H1 (cell line): ENCODE data around the gene CUEDC2. TPM values are rescaled to one million over a fixed set of nuclear protein-coding genes. Genes with fewer than 3 reads are reported as not detected.

Experiments
- CTCF ChIA-PET: fragments of 300-600 bp; sonication (Branson Sonifier 250); formaldehyde crosslinking; loops from one replicate; lab custom pipeline; 2021; ENCODE audit not compliant: partially characterized antibody; lab: Charles Lee
- POLR2A ChIA-PET: fragments of 300-600 bp; sonication (Branson Sonifier 250); formaldehyde crosslinking; loops from one replicate; lab custom pipeline; 2021; ENCODE audit warnings: inconsistent platforms; ENCODE audit not compliant: partially characterized antibody; lab: Charles Lee
- DNase-seq, 2 experiments: peaks; one replicate each; pipeline versions ENCODE4 v3.0.0 to v3.0.0-alpha.2; 2010 to 2022; ENCODE audit warnings: low spot score in 2 of 2, low read depth in 1 of 2, mixed read lengths in 1 of 2
- FAIRE-seq: peaks from 2 replicates; lab custom pipeline; 2011; peaks lifted over from hg19 to GRCh38; lab: Jason Lieb, UNC
- H2AFZ ChIP-seq: 2 replicates; pipeline ENCODE4 v1.8.1; 2012; ENCODE audit warnings: low read length, inconsistent platforms
- H2AK5ac ChIP-seq: 2 replicates; pipeline ENCODE4 v1.6.1; 2013; ENCODE audit warnings: low read depth, low read length
- H2BK120ac ChIP-seq: replicated peaks from 2 replicates; pipeline ENCODE3; 2013; ENCODE audit warnings: low read depth, low read length, inconsistent platforms
- H2BK12ac ChIP-seq: 2 replicates; pipeline ENCODE4 v1.6.1; 2013; ENCODE audit warnings: low read depth, low read length
- H2BK15ac ChIP-seq: 2 replicates; pipeline ENCODE4 v1.6.1; 2013; ENCODE audit warnings: low read length
- H2BK20ac ChIP-seq: 2 replicates; pipeline ENCODE4 v1.6.1; 2013; ENCODE audit warnings: low read length
- H2BK5ac ChIP-seq: 2 replicates; pipeline ENCODE4 v1.6.1; 2013; ENCODE audit warnings: low read depth, low read length
- H3K14ac ChIP-seq: 2 replicates; pipeline ENCODE4 v1.6.1; 2013; ENCODE audit warnings: inconsistent platforms; ENCODE audit not compliant: insufficient read length
- H3K18ac ChIP-seq: 2 replicates; pipeline ENCODE4 v1.6.1; 2013; ENCODE audit warnings: low read length; ENCODE audit errors: extremely low read depth
- H3K23ac ChIP-seq: 2 replicates; pipeline ENCODE4 v1.6.1; 2013; ENCODE audit warnings: inconsistent platforms; ENCODE audit not compliant: insufficient read length
- H3K23me2 ChIP-seq: 2 replicates; pipeline ENCODE4 v1.6.1; 2013; ENCODE audit warnings: low read depth, low read length
- H3K27ac ChIP-seq: 2 replicates; pipeline ENCODE4 v1.6.1; 2011; ENCODE audit warnings: low read depth, low read length, inconsistent platforms
- H3K27me3 ChIP-seq, 4 experiments: replicated peaks in 1 of 4; 1 replicate in 1 of 4; 2 replicates in 3 of 4; pipeline versions ENCODE4 v1.6.1 to v1.8.1; 2011 to 2013; ENCODE audit warnings: low read length in 3 of 4, mild to moderate bottlenecking in 3 of 4, inconsistent platforms in 2 of 4, mixed read lengths in 2 of 4, moderate library complexity in 1 of 4; ENCODE audit not compliant: control insufficient read depth in 3 of 4, insufficient read depth in 3 of 4; ENCODE audit errors: extremely low read depth in 1 of 4
- H3K36me3 ChIP-seq, 4 experiments: 2 replicates each; pipeline versions ENCODE4 v1.6.1 to v1.8.1; 2011 to 2013; ENCODE audit warnings: mild to moderate bottlenecking in 4 of 4, low read length in 3 of 4, moderate library complexity in 2 of 4, control low read depth in 1 of 4, inconsistent platforms in 1 of 4; ENCODE audit not compliant: insufficient read depth in 4 of 4, control insufficient read depth in 2 of 4
- H3K4ac ChIP-seq: replicated peaks from 2 replicates; pipeline ENCODE3; 2013; ENCODE audit warnings: low read length, low read depth, mixed read lengths, inconsistent platforms; ENCODE audit not compliant: insufficient read length
- H3K4me1 ChIP-seq, 4 experiments: replicated peaks in 1 of 4; 1 replicate in 1 of 4; 2 replicates in 3 of 4; pipeline versions ENCODE4 v1.6.1 to v1.8.1; 2011 to 2013; ENCODE audit warnings: low read length in 3 of 4, inconsistent platforms in 2 of 4, mixed read lengths in 1 of 4; ENCODE audit not compliant: insufficient read depth in 4 of 4, control insufficient read depth in 3 of 4
- H3K4me2 ChIP-seq, 2 experiments: 2 replicates each; pipeline versions ENCODE4 v1.6.1 to v1.8.1; 2011 to 2013; ENCODE audit warnings: low read depth in 2 of 2, low read length in 2 of 2, control low read depth in 1 of 2, inconsistent platforms in 1 of 2, mild to moderate bottlenecking in 1 of 2; ENCODE audit not compliant: insufficient read depth in 1 of 2
- H3K4me3 ChIP-seq, 4 experiments: fragments of 200-600, 300-600 bp in 1 of 4; sonication (generic), shearing (Covaris generic), sonication (Bioruptor Twin) in 1 of 4; 2 replicates each; pipeline versions ENCODE4 v1.5.1 to v1.8.1; 2011 to 2016; ENCODE audit warnings: low read length in 4 of 4, low read depth in 3 of 4, control low read depth in 2 of 4, inconsistent platforms in 2 of 4, mild to moderate bottlenecking in 2 of 4, mixed read lengths in 1 of 4, moderate library complexity in 1 of 4; ENCODE audit not compliant: insufficient read depth in 2 of 4; ENCODE audit errors: extremely low read depth in 1 of 4
- H3K56ac ChIP-seq: replicated peaks from 2 replicates; pipeline ENCODE3; 2013; ENCODE audit warnings: low read depth, mild to moderate bottlenecking, mixed read lengths, low read length, inconsistent platforms; ENCODE audit not compliant: insufficient read length
- H3K79me1 ChIP-seq: 2 replicates; pipeline ENCODE4 v1.6.1; 2013; ENCODE audit warnings: low read depth, low read length, control low read depth
- H3K79me2 ChIP-seq, 2 experiments: 2 replicates each; pipeline versions ENCODE4 v1.6.1 to v1.8.1; 2012 to 2013; ENCODE audit warnings: low read length in 2 of 2, mild to moderate bottlenecking in 2 of 2, inconsistent platforms in 1 of 2; ENCODE audit not compliant: insufficient read depth in 2 of 2, control insufficient read depth in 1 of 2
- H3K9ac ChIP-seq, 4 experiments: replicated peaks in 1 of 4; 1 replicate in 1 of 4; 2 replicates in 3 of 4; pipeline versions ENCODE4 v1.6.1 to v1.8.1; 2011 to 2013; ENCODE audit warnings: low read depth in 3 of 4, low read length in 3 of 4, control low read depth in 2 of 4, mild to moderate bottlenecking in 2 of 4, moderate library complexity in 2 of 4, inconsistent platforms in 1 of 4; ENCODE audit errors: extremely low read depth in 1 of 4
- H3K9me3 ChIP-seq, 2 experiments: 2 replicates each; pipeline versions ENCODE4 v1.6.1 to v1.8.1; 2012 to 2013; ENCODE audit warnings: mild to moderate bottlenecking in 2 of 2, moderate library complexity in 2 of 2, control low read depth in 1 of 2, inconsistent platforms in 1 of 2, low read depth in 1 of 2, low read length in 1 of 2, mixed read lengths in 1 of 2; ENCODE audit not compliant: insufficient read depth in 2 of 2
- H4K20me1 ChIP-seq, 2 experiments: replicated peaks in 1 of 2; 2 replicates each; pipeline versions ENCODE3 to v1.8.1; 2011 to 2013; ENCODE audit warnings: inconsistent platforms in 2 of 2, low read length in 2 of 2, mild to moderate bottlenecking in 1 of 2; ENCODE audit not compliant: insufficient read depth in 2 of 2, control insufficient read depth in 1 of 2
- H4K5ac ChIP-seq: 2 replicates; pipeline ENCODE4 v1.6.1; 2013; ENCODE audit warnings: low read length, low read depth, mixed read lengths, inconsistent platforms; ENCODE audit not compliant: insufficient read length
- H4K8ac ChIP-seq: 2 replicates; pipeline ENCODE4 v1.8.0; 2013; ENCODE audit warnings: mild to moderate bottlenecking, moderate library complexity, low read length, inconsistent platforms; ENCODE audit not compliant: insufficient read depth; ENCODE audit errors: extremely low read depth
- H4K91ac ChIP-seq: replicated peaks from 2 replicates; pipeline ENCODE3; 2013; ENCODE audit warnings: low read length, mixed read lengths, inconsistent platforms; ENCODE audit not compliant: insufficient read length
- GTF2F1 ChIP-seq: IDR thresholded peaks from 2 replicates; pipeline ENCODE4 v1.6.1; 2012; ENCODE audit warnings: low read depth, low read length, improper control_type of control experiment, borderline replicate concordance
- POLR2AphosphoS5 ChIP-seq: IDR thresholded peaks from 2 replicates; pipeline ENCODE4 v1.6.1; 2011; ENCODE audit warnings: low read depth, low read length
- RAD21 ChIP-seq, 2 experiments: IDR thresholded peaks in 1 of 2; conservative IDR thresholded peaks in 1 of 2; 2 replicates each; pipeline ENCODE4 v1.6.1; 2011; ENCODE audit warnings: low read depth in 2 of 2, low read length in 2 of 2, improper control_type of control experiment in 1 of 2, inconsistent platforms in 1 of 2, mild to moderate bottlenecking in 1 of 2, moderate library complexity in 1 of 2
- WGBS, 2 experiments: shearing (Covaris generic) in 1 of 2; methylation state at CpG; one replicate each; pipeline versions ENCODE4 v1.1.6 to v1.1.7; 2013 to 2015; ENCODE audit warnings: low lambda C conversion rate in 2 of 2, mixed read lengths in 2 of 2, inconsistent platforms in 1 of 2, low coverage in 1 of 2, missing lambda C conversion rate in 1 of 2; ENCODE audit not compliant: insufficient replicate concordance in 2 of 2, insufficient coverage in 1 of 2, insufficient read length in 1 of 2; ENCODE audit errors: extremely low coverage in 1 of 2, missing lambda C conversion rate in 1 of 2; 5-methylcytosine and 5-hydroxymethylcytosine counted together
- polyA plus RNA-seq, 7 experiments: library from polyadenylated mRNA; depleted of rRNA in 3 of 7; stranded (reverse) in 5 of 7; unstranded in 2 of 7; fragments of >200 nt in 5 of 7; fragments of 200-250 nt in 2 of 7; gene quantifications; 1 replicate in 5 of 7; 2 replicates in 1 of 7; 4 replicates in 1 of 7; pipeline versions ENCODE4 v1.2.1 to v1.2.3, GENCODE V29; 2011 to 2013; ENCODE audit warnings: missing spikeins in 2 of 7, mixed read lengths in 2 of 7
- total RNA-seq: library from RNA; stranded (reverse); fragmentation: NEBNext Ultra II Directional; extraction: Animal tissue kit (Norgen Biotek cat#: 25700); gene quantifications from 2 replicates; pipeline ENCODE4 v1.2.1, GENCODE V29; 2021
- TF ChIP-seq, protein P1 (sequence below), 3 experiments: IDR thresholded peaks; 1 replicate in 2 of 3; 2 replicates in 1 of 3; pipeline versions ENCODE4 v1.5.1 to v1.6.1; 2011; ENCODE audit warnings: low read length in 3 of 3, mild to moderate bottlenecking in 3 of 3, inconsistent platforms in 2 of 3, low read depth in 1 of 3, moderate library complexity in 1 of 3; ENCODE audit not compliant: insufficient read depth in 1 of 3; ENCODE audit errors: control extremely low read depth in 1 of 3

Gene CUEDC2
- total and polyA plus RNA-seq, 2 of the 8 experiments (the other 6 are each of a cell fraction or from before 2014, with no cell fraction given), result 41.7 to 55.2 TPM

DNA sequence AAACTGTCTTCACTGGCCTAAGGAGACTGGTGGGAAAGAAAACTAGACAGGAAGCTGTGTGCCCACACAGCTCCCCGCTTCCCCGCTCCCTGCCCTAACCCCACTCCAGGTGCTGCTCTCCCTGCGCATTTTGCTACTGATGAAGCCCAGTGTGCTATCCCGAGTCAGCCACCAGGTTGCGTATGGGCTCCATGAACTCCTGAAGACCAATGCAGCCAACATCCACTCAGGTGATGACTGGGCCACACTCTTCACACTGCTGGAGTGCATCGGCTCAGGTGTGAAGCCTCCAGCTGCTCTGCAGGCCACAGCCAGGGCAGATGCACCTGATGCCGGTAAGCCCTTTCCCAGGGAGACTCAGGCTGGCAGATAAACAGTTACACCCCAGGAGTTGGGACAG is 57.1 kb downstream of the CUEDC2 start:
- no peak for DNase-seq

More for the DNA sequence above, 57.1 kb downstream of the CUEDC2 start:
- Histone ChIP-seq H3K56ac (no peak overlapping the region), H2BK5ac (no peak overlapping the region), H2AFZ (no peak overlapping the region), H2BK20ac (no peak overlapping the region), H3K9ac (no peak overlapping the region), H3K27ac (no peak overlapping the region), H4K20me1 (no peaks in the 10 kb centered on the region), H3K4me1 (no peaks in the 10 kb centered on the region), H3K4ac (no peak overlapping the region), H3K18ac (no peak overlapping the region), H3K14ac (no peak overlapping the region), H4K91ac (no peak overlapping the region), H3K9me3 (no peaks in the 10 kb centered on the region), H4K8ac (no peak overlapping the region), H3K23me2 (no peaks in the 10 kb centered on the region; the same call in 1 of the 2 replicates), H2AK5ac (no peak overlapping the region), H3K79me1 (no peaks in the 10 kb centered on the region), H3K27me3 (no peaks in the 10 kb centered on the region), H3K79me2 (no peaks in the 10 kb centered on the region), H2BK15ac (no peak overlapping the region), H3K4me3 (no peak overlapping the region), H3K4me2 (no peak overlapping the region), H3K36me3 (peaks cover 6 to 21% (median 12%) of the 10 kb centered on the region in 4 experiments; a peak in 7 of 8 replicates), H3K23ac (no peak overlapping the region), H2BK12ac (no peak overlapping the region), H2BK120ac (no peak overlapping the region), H4K5ac (no peak overlapping the region)
- FAIRE-seq, result no peak
- ChIA-PET POLR2A (interaction anchor here (0.6 kb wide), 2 partner anchors 24 to 323 kb away, joined by 3 to 4 read pairs; no protein-coding TSS in a partner anchor), CTCF (interaction anchor here (0.6 to 17.7 kb wide), 27 partner anchors 9 to 1534 kb away, joined by 3 to 357 read pairs (median 4); partner anchors contain the start of genes C10orf95, FBXL15 and NFKB2)
- TF ChIP-seq RAD21 (IDR thresholded peaks at IDR 0.05 in 1 of 2, conservative IDR thresholded peaks at IDR 0.05 in 1 of 2; ENCODE audit: low read depth in 2 of 2, low read length in 2 of 2), result peak; percentile 59 to 72
- TF ChIP-seq, protein P1, sequence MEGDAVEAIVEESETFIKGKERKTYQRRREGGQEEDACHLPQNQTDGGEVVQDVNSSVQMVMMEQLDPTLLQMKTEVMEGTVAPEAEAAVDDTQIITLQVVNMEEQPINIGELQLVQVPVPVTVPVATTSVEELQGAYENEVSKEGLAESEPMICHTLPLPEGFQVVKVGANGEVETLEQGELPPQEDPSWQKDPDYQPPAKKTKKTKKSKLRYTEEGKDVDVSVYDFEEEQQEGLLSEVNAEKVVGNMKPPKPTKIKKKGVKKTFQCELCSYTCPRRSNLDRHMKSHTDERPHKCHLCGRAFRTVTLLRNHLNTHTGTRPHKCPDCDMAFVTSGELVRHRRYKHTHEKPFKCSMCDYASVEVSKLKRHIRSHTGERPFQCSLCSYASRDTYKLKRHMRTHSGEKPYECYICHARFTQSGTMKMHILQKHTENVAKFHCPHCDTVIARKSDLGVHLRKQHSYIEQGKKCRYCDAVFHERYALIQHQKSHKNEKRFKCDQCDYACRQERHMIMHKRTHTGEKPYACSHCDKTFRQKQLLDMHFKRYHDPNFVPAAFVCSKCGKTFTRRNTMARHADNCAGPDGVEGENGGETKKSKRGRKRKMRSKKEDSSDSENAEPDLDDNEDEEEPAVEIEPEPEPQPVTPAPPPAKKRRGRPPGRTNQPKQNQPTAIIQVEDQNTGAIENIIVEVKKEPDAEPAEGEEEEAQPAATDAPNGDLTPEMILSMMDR (IDR thresholded peaks at IDR 0.05; ENCODE audit: control extremely low read depth in 1 of 3, insufficient read depth in 1 of 3, low read depth in 1 of 3, low read length in 3 of 3), result peak; percentile 41 to 65 (median 60)
- no peak for TF ChIP-seq GTF2F1
- TF ChIP-seq POLR2AphosphoS5, result no peak
- 88% methylated on average over 7 of the region's 7 CpGs; no CpG with 5 or more reads in 1 of the 2 experiments for WGBS, 2 experiments
